HCT116 (cell line): ENCODE results near the gene LRRC4C.

Source experiments
- CEBPB ChIP-seq: IDR thresholded peaks from 2 replicates; pipeline ENCODE4 v1.6.1; 2012; ENCODE audit warnings: low read depth
- CTCF ChIP-seq, 3 experiments: fragments of 200-600 bp in 1 of 3; sonication (generic) in 1 of 3; IDR thresholded peaks in 2 of 3; conservative IDR thresholded peaks in 1 of 3; 2 replicates each; pipeline ENCODE4 v1.5.1; 2012 to 2017; ENCODE audit warnings: low read depth in 2 of 3, low read length in 2 of 3, antibody characterized with exemption in 1 of 3, borderline replicate concordance in 1 of 3, control low read depth in 1 of 3, mild to moderate bottlenecking in 1 of 3, mixed read lengths in 1 of 3, mixed run types in 1 of 3, moderate library complexity in 1 of 3; ENCODE audit not compliant: insufficient read depth in 1 of 3
- EGR1 ChIP-seq: IDR thresholded peaks from 2 replicates; pipeline ENCODE4 v1.6.1; 2012; ENCODE audit warnings: low read depth
- POLR2AphosphoS5 ChIP-seq: IDR thresholded peaks from 2 replicates; pipeline ENCODE4 v1.6.1; 2011; ENCODE audit warnings: mild to moderate bottlenecking, low read depth, low read length, moderate library complexity

- TF ChIP-seq CEBPB, result no peak
- no peak for TF ChIP-seq CTCF (IDR thresholded peaks at IDR 0.05 in 2 of 3, conservative IDR thresholded peaks at IDR 0.05 in 1 of 3; ENCODE audit: borderline replicate concordance in 1 of 3, insufficient read depth in 1 of 3, low read depth in 2 of 3, low read length in 2 of 3)
- no peak for TF ChIP-seq EGR1
- TF ChIP-seq POLR2AphosphoS5, result no peak
These were observed 1120.7 kb downstream of the LRRC4C start for GRCh38 chr11:40338739-40339138.
